ENCODE measurements around the gene STAMBP.

Gene STAMBP

GRCh38 chr2:73812635-73813034 is 16.1 kb upstream of the STAMBP start:
- Histone ChIP-seq H3K27me3 (no peaks in the 10 kb centered on the region), H3K9me3 (no peaks in the 10 kb centered on the region), H3K4me1 (no peaks in the 10 kb centered on the region), H3K36me3 (no peaks in the 10 kb centered on the region), H3K4me3 (ENCODE audit: low read depth, low read length) (no peak overlapping the region)
- no peak for TF ChIP-seq CTCF (IDR thresholded peaks at IDR 0.05; ENCODE audit: low read depth, low read length)
- no peak for DNase-seq

GRCh38 chr2:73818296-73818695 is 10.5 kb upstream of the STAMBP start:
- DNase-seq = no peak
- Histone ChIP-seq H3K9me3 (no peaks in the 10 kb centered on the region), H3K4me3 (ENCODE audit: low read depth, low read length) (no peak overlapping the region), H3K36me3 (no peaks in the 10 kb centered on the region), H3K4me1 (no peaks in the 10 kb centered on the region), H3K27me3 (no peaks in the 10 kb centered on the region)
- TF ChIP-seq CTCF (IDR thresholded peaks at IDR 0.05; ENCODE audit: low read depth, low read length) = no peak

GRCh38 chr2:73821227-73821626 is 7.5 kb upstream of the STAMBP start:
- H3K9me3 ChIP-seq = no peaks in the 10 kb centered on the region
- H3K27me3 ChIP-seq = no peaks in the 10 kb centered on the region
- no peak for TF ChIP-seq CTCF (IDR thresholded peaks at IDR 0.05; ENCODE audit: low read depth, low read length)
- no peak overlapping the region for H3K4me3 ChIP-seq (ENCODE audit: low read depth, low read length)
- DNase-seq = no peak
- no peaks in the 10 kb centered on the region for H3K36me3 ChIP-seq
- H3K4me1 ChIP-seq = no peaks in the 10 kb centered on the region

GRCh38 chr2:73821669-73822068 is 7.1 kb upstream of the STAMBP start:
- no peak for TF ChIP-seq CTCF (IDR thresholded peaks at IDR 0.05; ENCODE audit: low read depth, low read length)
- DNase-seq = no peak
- Histone ChIP-seq H3K27me3 (no peaks in the 10 kb centered on the region; the same call in 1 of the 2 replicates), H3K4me1 (no peaks in the 10 kb centered on the region), H3K36me3 (no peaks in the 10 kb centered on the region), H3K4me3 (ENCODE audit: low read depth, low read length) (no peak overlapping the region), H3K9me3 (no peaks in the 10 kb centered on the region)

- H3K4me1 ChIP-seq = no peaks in the 10 kb centered on the region
- H3K4me3 ChIP-seq (ENCODE audit: low read depth, low read length) = no peak overlapping the region
- no peaks in the 10 kb centered on the region for H3K9me3 ChIP-seq
- no peak for DNase-seq
- H3K36me3 ChIP-seq = no peaks in the 10 kb centered on the region
- TF ChIP-seq CTCF (IDR thresholded peaks at IDR 0.05; ENCODE audit: low read depth, low read length) = no peak
- H3K27me3 ChIP-seq = no peaks in the 10 kb centered on the region; the same call in 1 of the 2 replicates
Observed at GRCh38 chr2:73822276-73822675, 6.5 kb upstream of the STAMBP start.

- no peaks in the 10 kb centered on the region; the same call in 1 of the 2 replicates for H3K27me3 ChIP-seq
- H3K4me1 ChIP-seq = no peaks in the 10 kb centered on the region
- H3K36me3 ChIP-seq = no peaks in the 10 kb centered on the region
- TF ChIP-seq CTCF (IDR thresholded peaks at IDR 0.05; ENCODE audit: low read depth, low read length) = no peak
- no peak overlapping the region for H3K4me3 ChIP-seq (ENCODE audit: low read depth, low read length)
- H3K9me3 ChIP-seq = no peaks in the 10 kb centered on the region
- DNase-seq = no peak
Observed at GRCh38 chr2:73822991-73823390, 5.8 kb upstream of the STAMBP start.

All from BE2C (cell line).